ENCODE measurements around the gene CRYGS. TPM values are rescaled to one million over a fixed set of nuclear protein-coding genes. Genes with fewer than 3 reads are reported as not detected.
"Not testable (repeated sequence)": the region's sequence is repeated elsewhere in the genome, so short reads cannot be mapped to it uniquely, and the experiment has no call there.

Gene CRYGS
- total RNA-seq, 1 donor from 2014 or later, result 1.6 TPM

GRCh38 chr3:186519021-186519658, 25.0 kb downstream of the CRYGS start:
- no peak for DNase-seq

- DNase-seq, result no peak
Observed at GRCh38 chr3:186517218-186517617, 27.0 kb downstream of the CRYGS start.

- no peak for DNase-seq
Observed at GRCh38 chr3:186516646-186517045, 27.5 kb downstream of the CRYGS start.

- no peak for DNase-seq
Observed at GRCh38 chr3:186515125-186515524, 29.1 kb downstream of the CRYGS start.

GRCh38 chr3:186514296-186515002, 29.7 kb downstream of the CRYGS start:
- no peak for DNase-seq

GRCh38 chr3:186513386-186513785, 30.8 kb downstream of the CRYGS start:
- DNase-seq, result no peak

GRCh38 chr3:186512570-186513302, 31.4 kb downstream of the CRYGS start:
- DNase-seq, result no peak

- DNase-seq, result no peak
Observed at GRCh38 chr3:186511702-186512101, 32.5 kb downstream of the CRYGS start.

- DNase-seq, result no peak
Observed at GRCh38 chr3:186511245-186511644, 32.9 kb downstream of the CRYGS start.

- no peak for DNase-seq
Observed at GRCh38 chr3:186510374-186511079, 33.7 kb downstream of the CRYGS start.

GRCh38 chr3:186509423-186509822, 34.8 kb downstream of the CRYGS start:
- no peak for DNase-seq

GRCh38 chr3:186506857-186507256, 37.3 kb downstream of the CRYGS start:
- no peak for DNase-seq

- DNase-seq, result no peak
Observed at GRCh38 chr3:186506191-186506739, 37.9 kb downstream of the CRYGS start.

GRCh38 chr3:186502966-186503712, 41.0 kb downstream of the CRYGS start:
- no peak for DNase-seq

GRCh38 chr3:186502138-186502948, 41.8 kb downstream of the CRYGS start:
- no peak for DNase-seq

GRCh38 chr3:186499949-186500348, 44.2 kb downstream of the CRYGS start:
- DNase-seq, result not testable (repeated sequence)

GRCh38 chr3:186498022-186498421, 46.2 kb downstream of the CRYGS start:
- DNase-seq, result not testable (repeated sequence)

GRCh38 chr3:186497608-186498007, 46.6 kb downstream of the CRYGS start:
- DNase-seq, result no peak

- no peak for DNase-seq
Observed at GRCh38 chr3:186496635-186497034, 47.5 kb downstream of the CRYGS start.

GRCh38 chr3:186496016-186496415, 48.2 kb downstream of the CRYGS start:
- no peak for DNase-seq
